AG09309 (cell line): ENCODE data around the gene MAP2K2.

Source experiments
- DNase-seq: peaks from one replicate; pipeline ENCODE4 v3.0.0-alpha.2; 2010; ENCODE audit warnings: low read depth
- H3K4me3 ChIP-seq: 2 replicates; pipeline ENCODE4 v1.5.1; 2011; ENCODE audit warnings: mild to moderate bottlenecking, low read depth, low read length, moderate library complexity; ENCODE audit not compliant: control insufficient read depth
- TF ChIP-seq, protein P1 (sequence below): IDR thresholded peaks from 2 replicates; pipeline ENCODE4 v1.5.1; 2011; ENCODE audit warnings: mild to moderate bottlenecking, low read depth, low read length, inconsistent platforms; ENCODE audit not compliant: insufficient read depth, control insufficient read depth; ENCODE audit errors: missing control alignments

MAP2K2 gene

DNA sequence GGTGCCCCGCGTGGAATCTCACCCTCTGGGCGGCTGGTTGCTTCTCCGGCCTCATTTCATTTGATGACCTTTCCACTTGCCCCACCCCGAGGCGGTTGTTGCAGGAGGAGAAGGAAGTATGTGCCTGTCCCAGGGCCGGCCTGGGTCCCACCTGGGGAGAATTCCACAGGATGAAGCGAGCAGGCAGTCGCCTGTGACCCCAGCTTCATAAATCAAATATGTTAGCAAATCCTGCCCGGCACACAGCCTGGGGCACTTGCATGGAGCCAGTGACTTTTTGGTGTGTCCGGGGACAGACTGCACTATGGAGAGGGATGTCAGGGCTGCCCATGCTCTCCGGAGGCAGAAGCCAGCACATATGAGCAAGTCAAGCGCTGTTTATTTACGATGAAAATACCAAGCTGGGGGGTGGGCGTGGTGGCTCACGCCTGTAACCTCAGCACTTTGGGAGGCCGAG lies 37.5 kb downstream of the MAP2K2 start:
- no peak overlapping the region for H3K4me3 ChIP-seq
- TF ChIP-seq, protein P1, sequence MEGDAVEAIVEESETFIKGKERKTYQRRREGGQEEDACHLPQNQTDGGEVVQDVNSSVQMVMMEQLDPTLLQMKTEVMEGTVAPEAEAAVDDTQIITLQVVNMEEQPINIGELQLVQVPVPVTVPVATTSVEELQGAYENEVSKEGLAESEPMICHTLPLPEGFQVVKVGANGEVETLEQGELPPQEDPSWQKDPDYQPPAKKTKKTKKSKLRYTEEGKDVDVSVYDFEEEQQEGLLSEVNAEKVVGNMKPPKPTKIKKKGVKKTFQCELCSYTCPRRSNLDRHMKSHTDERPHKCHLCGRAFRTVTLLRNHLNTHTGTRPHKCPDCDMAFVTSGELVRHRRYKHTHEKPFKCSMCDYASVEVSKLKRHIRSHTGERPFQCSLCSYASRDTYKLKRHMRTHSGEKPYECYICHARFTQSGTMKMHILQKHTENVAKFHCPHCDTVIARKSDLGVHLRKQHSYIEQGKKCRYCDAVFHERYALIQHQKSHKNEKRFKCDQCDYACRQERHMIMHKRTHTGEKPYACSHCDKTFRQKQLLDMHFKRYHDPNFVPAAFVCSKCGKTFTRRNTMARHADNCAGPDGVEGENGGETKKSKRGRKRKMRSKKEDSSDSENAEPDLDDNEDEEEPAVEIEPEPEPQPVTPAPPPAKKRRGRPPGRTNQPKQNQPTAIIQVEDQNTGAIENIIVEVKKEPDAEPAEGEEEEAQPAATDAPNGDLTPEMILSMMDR, result no peak

DNA sequence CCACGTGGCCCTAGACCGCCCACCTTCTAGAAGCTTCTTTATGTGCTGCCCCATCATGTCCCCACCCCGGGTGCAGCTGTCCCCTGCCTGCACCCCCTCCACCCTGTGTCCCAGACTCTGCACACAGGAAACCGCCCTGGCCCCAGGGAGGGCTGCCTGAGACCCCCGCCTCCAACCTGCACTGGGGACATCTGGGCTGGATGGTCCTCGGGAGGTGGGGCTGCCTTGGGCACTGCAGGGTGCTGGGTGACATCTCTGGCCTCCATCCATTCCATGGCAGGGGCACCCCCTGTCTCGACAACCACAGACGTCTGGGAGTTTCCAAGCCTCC lies 39.4 kb downstream of the MAP2K2 start:
- TF ChIP-seq, protein P1, result no peak
- no peak for DNase-seq
- no peak overlapping the region for H3K4me3 ChIP-seq

More for the DNA sequence above, 37.5 kb downstream of the MAP2K2 start:
- no peak for DNase-seq

DNA sequence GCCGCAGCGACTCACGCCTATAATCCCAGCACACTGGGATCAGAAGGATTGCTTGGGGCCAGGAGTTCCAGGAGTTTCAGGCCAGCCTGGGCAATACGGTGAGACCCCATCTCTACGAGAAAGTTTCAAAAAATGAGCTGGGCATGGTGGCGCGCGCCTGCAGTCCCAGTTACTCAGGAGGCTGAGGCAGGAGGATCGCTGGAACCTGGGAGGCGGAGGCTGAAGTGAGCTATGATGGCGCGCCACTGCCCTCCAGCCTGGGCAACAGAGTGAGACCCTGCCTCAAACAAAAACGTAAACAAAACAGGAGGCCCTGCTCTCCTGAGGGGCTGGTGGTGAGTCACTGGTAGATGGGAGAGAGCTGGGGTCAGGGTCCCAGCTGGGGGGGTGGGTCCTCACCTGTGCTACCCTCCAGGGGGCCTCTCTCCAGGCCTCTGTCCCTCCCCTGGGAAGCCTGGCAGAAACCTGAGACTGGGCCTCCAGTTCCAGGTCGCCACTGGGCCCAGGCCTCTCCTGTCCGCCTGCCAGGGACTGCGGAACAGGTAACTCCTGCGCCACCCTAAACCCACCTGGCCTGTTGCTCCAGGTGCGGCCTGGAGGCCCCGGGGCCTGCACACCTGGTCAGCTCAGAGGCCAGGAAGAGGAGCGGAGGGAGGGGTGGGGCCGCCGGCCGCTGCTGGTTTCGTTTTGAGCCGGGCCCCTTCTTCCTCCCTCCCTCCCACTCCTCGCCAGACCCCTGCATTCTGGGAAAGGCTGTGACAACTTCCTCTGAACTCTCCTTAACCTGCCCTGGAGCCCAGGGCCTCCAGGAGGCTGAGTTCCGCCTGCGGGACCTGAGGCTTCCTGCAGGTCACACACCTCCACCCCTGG lies 40.0 kb downstream of the MAP2K2 start:
- no peak overlapping the region for H3K4me3 ChIP-seq
- no peak for DNase-seq
- TF ChIP-seq, protein P1, result no peak

DNA sequence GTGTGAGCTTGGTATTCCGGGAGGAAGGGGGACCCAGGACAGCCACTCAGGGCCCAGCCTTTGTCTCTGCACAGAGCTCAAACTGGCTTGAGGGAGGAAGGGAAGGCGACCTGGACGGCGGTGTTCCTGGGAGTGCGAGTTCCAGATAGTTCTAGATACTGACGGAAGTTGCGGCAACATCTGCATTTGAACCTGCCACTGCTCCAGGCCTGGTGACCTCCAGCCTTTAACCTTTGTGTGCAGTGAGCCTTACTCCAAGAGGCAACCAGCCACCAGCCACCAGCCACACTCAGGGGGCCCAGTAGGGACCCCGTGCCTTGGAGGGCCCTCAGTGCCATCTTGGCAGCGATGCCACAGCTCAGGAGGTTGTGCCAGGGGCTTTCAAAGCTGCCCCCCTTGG lies 41.8 kb downstream of the MAP2K2 start:
- H3K4me3 ChIP-seq, result no peak overlapping the region
- DNase-seq, result no peak
- TF ChIP-seq, protein P1, result no peak

DNA sequence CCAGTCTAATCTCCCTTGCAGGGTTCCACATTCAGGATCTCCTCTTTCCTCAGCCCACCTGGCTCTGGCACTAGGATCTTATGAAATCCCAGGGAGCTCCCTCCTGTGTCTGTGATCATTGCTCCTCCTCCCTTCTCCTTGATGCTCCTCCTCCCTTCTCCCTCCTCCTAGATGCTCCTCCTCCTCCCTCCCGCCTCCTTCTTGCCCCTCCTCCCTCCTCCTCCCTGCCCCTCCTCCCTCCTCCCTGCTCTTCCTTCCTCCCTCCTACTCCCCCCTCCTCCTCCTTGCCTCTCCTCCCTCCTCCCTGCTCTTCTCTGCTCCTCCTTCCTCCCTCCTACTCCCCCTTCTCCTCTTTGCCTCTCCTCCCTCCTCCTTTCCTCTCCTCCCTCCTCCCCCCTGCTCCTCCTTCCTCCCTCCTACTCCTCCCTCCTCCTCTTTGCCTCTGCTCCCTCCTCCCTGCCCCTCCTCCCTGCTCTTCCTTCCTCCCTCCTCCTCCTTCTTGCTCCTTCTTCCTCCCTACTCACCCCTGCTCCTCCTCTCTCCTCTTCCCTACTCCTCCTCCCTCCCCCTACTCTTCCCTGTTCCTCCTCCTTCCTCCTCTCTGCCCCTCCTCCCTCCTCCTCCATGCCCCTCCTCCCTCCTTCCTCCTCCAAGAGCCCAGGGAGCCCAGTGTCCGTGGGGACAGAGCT lies 42.3 kb downstream of the MAP2K2 start:
- H3K4me3 ChIP-seq, result no peak overlapping the region
- TF ChIP-seq, protein P1, result no peak
- DNase-seq, result no peak

DNA sequence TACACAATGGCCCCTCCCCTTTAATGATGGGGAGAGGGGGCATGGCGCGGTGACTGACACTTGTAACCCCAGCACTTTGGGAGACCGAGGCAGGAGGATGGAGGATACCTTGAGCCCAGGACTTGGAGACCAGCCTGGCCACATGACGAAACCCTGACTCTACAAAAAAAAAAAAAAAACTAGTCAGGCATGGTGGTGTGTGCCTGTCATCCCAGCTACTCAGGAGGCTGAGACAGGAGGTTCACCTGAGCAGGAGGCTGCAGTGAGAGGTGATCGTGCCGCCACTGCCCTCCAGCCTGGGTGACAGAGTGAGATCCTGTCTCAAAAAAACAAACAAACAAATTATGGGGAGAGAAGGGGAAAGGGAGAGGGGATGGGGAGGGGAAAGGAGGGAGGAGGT lies 43.4 kb downstream of the MAP2K2 start:
- DNase-seq, result no peak
- H3K4me3 ChIP-seq, result no peak overlapping the region
- TF ChIP-seq, protein P1, result no peak
